ENCODE measurements around the gene MGAT3. TPM values are rescaled to one million over a fixed set of nuclear protein-coding genes. Genes with fewer than 3 reads are reported as not detected.

MGAT3 gene
- total and polyA plus RNA-seq, 9 of the 15 experiments (the other 6 are each of a cell fraction or from before 2014, with no cell fraction given) = 0.10 to 11.5 (median 4.6) TPM

DNA sequence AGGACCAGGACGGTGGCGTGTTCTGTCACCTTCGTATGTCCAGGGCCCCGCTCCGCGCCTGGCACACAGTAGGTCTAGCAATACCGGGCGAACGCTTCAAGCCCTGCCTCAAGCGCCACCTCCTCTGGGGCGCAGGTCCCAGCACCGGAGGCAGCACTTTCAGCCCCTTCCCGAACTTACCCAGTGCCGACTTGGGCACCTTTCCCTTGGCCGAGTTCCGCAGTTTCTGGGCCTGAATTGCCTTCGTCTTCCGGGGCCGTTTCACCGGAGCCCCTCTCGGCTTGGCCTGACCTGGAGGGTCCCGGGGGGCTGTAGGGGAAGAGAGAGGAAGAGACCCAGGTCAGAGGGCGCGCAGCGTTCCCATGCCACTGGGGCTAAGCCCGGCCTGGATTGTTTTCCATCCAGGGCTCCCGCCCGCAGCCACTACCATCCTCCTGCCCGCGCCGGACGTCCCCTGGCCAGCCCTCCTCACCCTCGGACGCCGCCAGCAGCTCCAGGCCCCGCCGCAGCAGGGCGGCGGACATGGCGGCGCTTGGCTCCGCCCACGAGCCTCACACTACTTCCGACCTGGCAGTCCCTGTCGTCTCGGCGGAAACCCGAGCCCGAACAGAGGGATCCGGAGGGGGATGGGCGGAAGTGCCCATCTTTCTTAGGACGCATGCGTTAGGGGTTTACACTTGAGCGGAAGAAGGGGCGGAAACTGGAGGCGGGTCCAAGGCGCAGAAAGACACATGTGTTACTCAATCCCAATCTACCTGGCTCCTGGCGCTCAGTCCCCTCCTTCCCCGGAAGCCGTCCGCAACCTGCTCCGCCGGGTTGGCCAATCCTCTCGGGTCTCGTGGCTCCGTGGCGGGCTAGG, 75.6 kb downstream of the MGAT3 start, which contains the start of gene RPS19BP1 (continued):
- TF ChIP-seq, protein P1, sequence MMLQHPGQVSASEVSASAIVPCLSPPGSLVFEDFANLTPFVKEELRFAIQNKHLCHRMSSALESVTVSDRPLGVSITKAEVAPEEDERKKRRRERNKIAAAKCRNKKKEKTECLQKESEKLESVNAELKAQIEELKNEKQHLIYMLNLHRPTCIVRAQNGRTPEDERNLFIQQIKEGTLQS (IDR thresholded peaks at IDR 0.05) = no peak
- TF ChIP-seq, protein P1 (CRISPR knock-in tag; conservative IDR thresholded peaks at IDR 0.05) = no peak
- TF ChIP-seq MXI1 (IDR thresholded peaks at IDR 0.05; ENCODE audit: low read depth, low read length) (no peak), JUND (IDR thresholded peaks at IDR 0.05; ENCODE audit: borderline replicate concordance, low read depth, low read length) (peak; percentile 31; the same call in 1 of the 2 replicates), JUND (tag; IDR thresholded peaks at IDR 0.05; ENCODE audit: borderline replicate concordance, low read depth, low read length) (no peak; the same call in 2 of the 3 replicates), ZNF778 (CRISPR knock-in tag; IDR thresholded peaks at IDR 0.05) (no peak), FOXK1 (CRISPR knock-in tag; IDR thresholded peaks at IDR 0.05; ENCODE audit: borderline replicate concordance) (no peak), PURB (CRISPR knock-in tag; IDR thresholded peaks at IDR 0.05; ENCODE audit: low read depth) (no peak), KDM5B (IDR thresholded peaks at IDR 0.05; ENCODE audit: insufficient replicate concordance, low read depth, low read length) (peak; percentile 89), ZC3H8 (IDR thresholded peaks at IDR 0.05) (no peak), ERF (CRISPR knock-in tag; IDR thresholded peaks at IDR 0.05) (no peak), ZNF239 (CRISPR knock-in tag; IDR thresholded peaks at IDR 0.05) (no peak), SRSF7 (optimal IDR thresholded peaks at IDR 0.05; ENCODE audit: low read depth, low read length) (no peak), SMAD1 (IDR thresholded peaks at IDR 0.05; ENCODE audit: low read depth, low read length, partially characterized antibody) (no peak)
- TF ChIP-seq, protein P2, sequence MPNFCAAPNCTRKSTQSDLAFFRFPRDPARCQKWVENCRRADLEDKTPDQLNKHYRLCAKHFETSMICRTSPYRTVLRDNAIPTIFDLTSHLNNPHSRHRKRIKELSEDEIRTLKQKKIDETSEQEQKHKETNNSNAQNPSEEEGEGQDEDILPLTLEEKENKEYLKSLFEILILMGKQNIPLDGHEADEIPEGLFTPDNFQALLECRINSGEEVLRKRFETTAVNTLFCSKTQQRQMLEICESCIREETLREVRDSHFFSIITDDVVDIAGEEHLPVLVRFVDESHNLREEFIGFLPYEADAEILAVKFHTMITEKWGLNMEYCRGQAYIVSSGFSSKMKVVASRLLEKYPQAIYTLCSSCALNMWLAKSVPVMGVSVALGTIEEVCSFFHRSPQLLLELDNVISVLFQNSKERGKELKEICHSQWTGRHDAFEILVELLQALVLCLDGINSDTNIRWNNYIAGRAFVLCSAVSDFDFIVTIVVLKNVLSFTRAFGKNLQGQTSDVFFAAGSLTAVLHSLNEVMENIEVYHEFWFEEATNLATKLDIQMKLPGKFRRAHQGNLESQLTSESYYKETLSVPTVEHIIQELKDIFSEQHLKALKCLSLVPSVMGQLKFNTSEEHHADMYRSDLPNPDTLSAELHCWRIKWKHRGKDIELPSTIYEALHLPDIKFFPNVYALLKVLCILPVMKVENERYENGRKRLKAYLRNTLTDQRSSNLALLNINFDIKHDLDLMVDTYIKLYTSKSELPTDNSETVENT (CRISPR knock-in tag; IDR thresholded peaks at IDR 0.05) = 0 out of 2 replicates have a peak, but pooled peaks have one; percentile 22
- TF ChIP-seq, protein P3, sequence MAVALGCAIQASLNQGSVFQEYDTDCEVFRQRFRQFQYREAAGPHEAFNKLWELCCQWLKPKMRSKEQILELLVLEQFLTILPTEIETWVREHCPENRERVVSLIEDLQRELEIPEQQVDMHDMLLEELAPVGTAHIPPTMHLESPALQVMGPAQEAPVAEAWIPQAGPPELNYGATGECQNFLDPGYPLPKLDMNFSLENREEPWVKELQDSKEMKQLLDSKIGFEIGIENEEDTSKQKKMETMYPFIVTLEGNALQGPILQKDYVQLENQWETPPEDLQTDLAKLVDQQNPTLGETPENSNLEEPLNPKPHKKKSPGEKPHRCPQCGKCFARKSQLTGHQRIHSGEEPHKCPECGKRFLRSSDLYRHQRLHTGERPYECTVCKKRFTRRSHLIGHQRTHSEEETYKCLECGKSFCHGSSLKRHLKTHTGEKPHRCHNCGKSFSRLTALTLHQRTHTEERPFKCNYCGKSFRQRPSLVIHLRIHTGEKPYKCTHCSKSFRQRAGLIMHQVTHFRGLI (CRISPR knock-in tag; IDR thresholded peaks at IDR 0.05) = no peak
- TF ChIP-seq, protein P4, sequence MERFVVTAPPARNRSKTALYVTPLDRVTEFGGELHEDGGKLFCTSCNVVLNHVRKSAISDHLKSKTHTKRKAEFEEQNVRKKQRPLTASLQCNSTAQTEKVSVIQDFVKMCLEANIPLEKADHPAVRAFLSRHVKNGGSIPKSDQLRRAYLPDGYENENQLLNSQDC (CRISPR knock-in tag; IDR thresholded peaks at IDR 0.05) = no peak
- TF ChIP-seq, protein P5, sequence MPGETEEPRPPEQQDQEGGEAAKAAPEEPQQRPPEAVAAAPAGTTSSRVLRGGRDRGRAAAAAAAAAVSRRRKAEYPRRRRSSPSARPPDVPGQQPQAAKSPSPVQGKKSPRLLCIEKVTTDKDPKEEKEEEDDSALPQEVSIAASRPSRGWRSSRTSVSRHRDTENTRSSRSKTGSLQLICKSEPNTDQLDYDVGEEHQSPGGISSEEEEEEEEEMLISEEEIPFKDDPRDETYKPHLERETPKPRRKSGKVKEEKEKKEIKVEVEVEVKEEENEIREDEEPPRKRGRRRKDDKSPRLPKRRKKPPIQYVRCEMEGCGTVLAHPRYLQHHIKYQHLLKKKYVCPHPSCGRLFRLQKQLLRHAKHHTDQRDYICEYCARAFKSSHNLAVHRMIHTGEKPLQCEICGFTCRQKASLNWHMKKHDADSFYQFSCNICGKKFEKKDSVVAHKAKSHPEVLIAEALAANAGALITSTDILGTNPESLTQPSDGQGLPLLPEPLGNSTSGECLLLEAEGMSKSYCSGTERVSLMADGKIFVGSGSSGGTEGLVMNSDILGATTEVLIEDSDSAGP (CRISPR knock-in tag; IDR thresholded peaks at IDR 0.05) = no peak
